ENCODE data around the gene SLC9A8. TPM values are rescaled to one million over a fixed set of nuclear protein-coding genes. Genes with fewer than 3 reads are reported as not detected.

SLC9A8 gene
- total and polyA plus RNA-seq, 2 donors (not counting 3 experiments of a cell fraction or from before 2014, with no cell fraction given), result 5.1 to 14.4 TPM

GRCh38 chr20:49819702-49820101, 7.1 kb downstream of the SLC9A8 start:
- Histone ChIP-seq H3K4me1 (ENCODE audit: control insufficient read depth, extremely low read depth, insufficient read depth, low read length) (no peaks in the 10 kb centered on the region), H3K9me3 (replicated peaks; ENCODE audit: control insufficient read depth, insufficient read depth, low read length) (no peaks in the 10 kb centered on the region), H4K20me1 (replicated peaks; ENCODE audit: control insufficient read depth, extremely low read depth, insufficient read depth, low read length) (no peaks in the 10 kb centered on the region), H3K9me1 (replicated peaks; ENCODE audit: control insufficient read depth, extremely low read depth, insufficient read depth, low read length) (no peaks in the 10 kb centered on the region), H3K27ac (ENCODE audit: insufficient read depth, low read depth, low read length) (no peak overlapping the region), H2AFZ (ENCODE audit: low read depth, low read length) (no peak overlapping the region), H3K79me2 (ENCODE audit: control insufficient read depth, insufficient read depth, low read length) (no peaks in the 10 kb centered on the region), H3K4me2 (ENCODE audit: insufficient read depth, low read length) (no peak overlapping the region), H3K27me3 (ENCODE audit: control insufficient read depth in 2 of 2, insufficient read depth in 2 of 2, low read length in 2 of 2) (no peaks in the 10 kb centered on the region), H3K4me3 (replicated peaks in 1 of 3; ENCODE audit: insufficient read depth in 1 of 3, low read depth in 1 of 3, low read length in 3 of 3) (no peak overlapping the region), H3K36me3 (ENCODE audit: control insufficient read depth in 2 of 2, extremely low read depth in 1 of 2, insufficient read depth in 2 of 2, low read length in 2 of 2) (peaks cover 4 to 11% of the 10 kb centered on the region in 2 experiments), H3K9ac (replicated peaks; ENCODE audit: extremely low read depth, insufficient read depth, low read length) (no peak overlapping the region)
- dilution Hi-C loops (cut with MboI; ENCODE audit: extremely low pct_ligation_motif_present, low sequenced_read_pairs), result no loop called here
- TF ChIP-seq, protein P1, sequence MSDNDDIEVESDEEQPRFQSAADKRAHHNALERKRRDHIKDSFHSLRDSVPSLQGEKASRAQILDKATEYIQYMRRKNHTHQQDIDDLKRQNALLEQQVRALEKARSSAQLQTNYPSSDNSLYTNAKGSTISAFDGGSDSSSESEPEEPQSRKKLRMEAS (IDR thresholded peaks at IDR 0.05; ENCODE audit: insufficient read depth, insufficient read length), result no peak
- TF ChIP-seq JUN (IDR thresholded peaks at IDR 0.05; ENCODE audit: borderline replicate concordance, insufficient read depth, insufficient read length, low read depth) (no peak), CTCF (IDR thresholded peaks at IDR 0.05; ENCODE audit: extremely low read depth in 1 of 2, insufficient read depth in 1 of 2, low read depth in 1 of 2, low read length in 2 of 2) (no peak), GATA2 (IDR thresholded peaks at IDR 0.05; ENCODE audit: insufficient read depth, insufficient read length, low read depth, low read length) (no peak), MYC (IDR thresholded peaks at IDR 0.05; ENCODE audit: low read depth, low read length) (no peak), FOS (IDR thresholded peaks at IDR 0.05; ENCODE audit: borderline replicate concordance, insufficient read depth, low read length) (no peak), EZH2 (IDR thresholded peaks at IDR 0.05; ENCODE audit: borderline replicate concordance, low read depth, low read length, severe bottlenecking) (no peak), POLR2AphosphoS5 (IDR thresholded peaks at IDR 0.05; ENCODE audit: insufficient read depth, low read depth, low read length) (no peak), POLR2A (IDR thresholded peaks at IDR 0.05; ENCODE audit: low read depth, low read length) (no peak)
- ChIA-PET CTCF (no interaction called here), POLR2A (no interaction called here)
- intact Hi-C loops (cut with micrococcal nuclease), result no loop called here
- no peak for FAIRE-seq
- DNase-seq (ENCODE audit: low read depth, low spot score), result no peak
- BruUV-seq (replicated peaks), result no TSS peak

Measured in endothelial cell of umbilical vein (primary cell).